Measurements from ENCODE around the gene ZNF488. TPM values are rescaled to one million over a fixed set of nuclear protein-coding genes. Genes with fewer than 3 reads are reported as not detected.

The ZNF488 gene
- total and polyA plus RNA-seq, 8 donors: 0.38 to 3.1 (median 2.0) TPM

DNA sequence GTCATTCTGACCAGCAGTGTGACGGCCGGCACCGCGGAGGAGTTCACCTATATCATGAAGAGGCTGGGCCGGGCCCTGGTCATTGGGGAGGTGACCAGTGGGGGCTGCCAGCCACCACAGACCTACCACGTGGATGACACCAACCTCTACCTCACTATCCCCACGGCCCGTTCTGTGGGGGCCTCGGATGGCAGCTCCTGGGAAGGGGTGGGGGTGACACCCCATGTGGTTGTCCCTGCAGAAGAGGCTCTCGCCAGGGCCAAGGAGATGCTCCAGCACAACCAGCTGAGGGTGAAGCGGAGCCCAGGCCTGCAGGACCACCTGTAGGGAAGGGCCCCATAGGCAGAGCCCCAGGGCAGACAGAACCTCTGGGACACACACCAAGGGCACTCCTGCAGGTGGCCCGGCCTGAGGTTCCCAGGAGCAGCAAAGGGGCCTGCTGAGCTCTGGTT, 26.9 kb downstream of the ZNF488 start:
- intact Hi-C loops (cut with DNase I): no loop called here
- ATAC-seq (no peak), DNase-seq (no peak)
- no peaks in the 10 kb centered on the region for H3K9me3 ChIP-seq
- no peak overlapping the region for H3K4me3 ChIP-seq
- TF ChIP-seq, protein P1, sequence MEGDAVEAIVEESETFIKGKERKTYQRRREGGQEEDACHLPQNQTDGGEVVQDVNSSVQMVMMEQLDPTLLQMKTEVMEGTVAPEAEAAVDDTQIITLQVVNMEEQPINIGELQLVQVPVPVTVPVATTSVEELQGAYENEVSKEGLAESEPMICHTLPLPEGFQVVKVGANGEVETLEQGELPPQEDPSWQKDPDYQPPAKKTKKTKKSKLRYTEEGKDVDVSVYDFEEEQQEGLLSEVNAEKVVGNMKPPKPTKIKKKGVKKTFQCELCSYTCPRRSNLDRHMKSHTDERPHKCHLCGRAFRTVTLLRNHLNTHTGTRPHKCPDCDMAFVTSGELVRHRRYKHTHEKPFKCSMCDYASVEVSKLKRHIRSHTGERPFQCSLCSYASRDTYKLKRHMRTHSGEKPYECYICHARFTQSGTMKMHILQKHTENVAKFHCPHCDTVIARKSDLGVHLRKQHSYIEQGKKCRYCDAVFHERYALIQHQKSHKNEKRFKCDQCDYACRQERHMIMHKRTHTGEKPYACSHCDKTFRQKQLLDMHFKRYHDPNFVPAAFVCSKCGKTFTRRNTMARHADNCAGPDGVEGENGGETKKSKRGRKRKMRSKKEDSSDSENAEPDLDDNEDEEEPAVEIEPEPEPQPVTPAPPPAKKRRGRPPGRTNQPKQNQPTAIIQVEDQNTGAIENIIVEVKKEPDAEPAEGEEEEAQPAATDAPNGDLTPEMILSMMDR (IDR thresholded peaks at IDR 0.05): no peak
- H3K4me1 ChIP-seq: no peaks in the 10 kb centered on the region
- H3K27ac ChIP-seq: no peak overlapping the region
- no peaks in the 10 kb centered on the region for H3K36me3 ChIP-seq
- H3K27me3 ChIP-seq: no peaks in the 10 kb centered on the region

DNA sequence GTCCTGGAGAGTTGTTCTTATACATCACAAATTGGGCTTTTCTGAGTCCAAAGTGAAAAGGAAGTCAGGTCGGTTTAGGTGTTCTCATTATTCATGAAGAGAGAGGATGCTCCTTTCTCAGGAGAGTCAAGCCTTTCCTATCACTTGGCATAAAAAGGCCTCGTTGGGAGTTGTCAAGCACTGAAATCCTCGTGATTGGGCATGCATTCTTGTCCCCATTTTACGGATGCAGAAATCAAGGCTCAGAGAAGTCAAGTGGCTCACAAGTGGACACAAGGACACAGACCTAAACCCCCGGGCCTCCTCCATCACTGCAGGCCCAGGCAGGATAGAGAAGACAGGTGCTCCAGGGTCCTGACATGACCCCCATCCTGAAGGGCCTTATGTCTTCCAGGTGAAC, 27.4 kb downstream of the ZNF488 start:
- H3K36me3 ChIP-seq: no peaks in the 10 kb centered on the region
- H3K9me3 ChIP-seq: no peaks in the 10 kb centered on the region
- H3K27me3 ChIP-seq: no peaks in the 10 kb centered on the region
- ATAC-seq (no peak), DNase-seq (no peak)
- intact Hi-C loops (cut with DNase I): no loop called here
- H3K4me1 ChIP-seq: no peaks in the 10 kb centered on the region
- TF ChIP-seq, protein P1 (IDR thresholded peaks at IDR 0.05): no peak
- H3K27ac ChIP-seq: no peak overlapping the region
- H3K4me3 ChIP-seq: no peak overlapping the region

DNA sequence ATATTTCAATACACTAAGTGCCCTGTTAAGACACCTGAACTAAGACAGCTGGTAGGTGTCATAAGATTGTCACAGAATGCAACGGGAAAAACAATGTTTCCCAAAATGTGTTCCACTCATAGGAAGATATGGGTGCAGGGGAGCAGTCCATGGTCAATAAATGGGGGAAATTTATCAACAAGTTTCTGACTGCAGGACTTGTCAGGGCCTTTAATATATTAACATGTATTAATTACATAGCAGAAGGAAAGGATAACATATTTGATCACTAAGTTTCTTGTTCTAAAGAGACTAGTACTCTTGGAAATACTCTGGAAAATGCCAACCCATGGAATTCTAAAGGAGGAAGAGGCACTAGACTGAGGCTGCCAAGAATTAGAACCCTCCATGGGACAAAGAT, 29.2 kb downstream of the ZNF488 start:
- no peak overlapping the region for H3K4me3 ChIP-seq
- H3K4me1 ChIP-seq: no peaks in the 10 kb centered on the region
- H3K27ac ChIP-seq: no peak overlapping the region
- ATAC-seq: no peak
- H3K9me3 ChIP-seq: no peaks in the 10 kb centered on the region
- DNase-seq: no peak
- no peaks in the 10 kb centered on the region for H3K27me3 ChIP-seq
- intact Hi-C loops (cut with DNase I): no loop called here
- no peaks in the 10 kb centered on the region for H3K36me3 ChIP-seq
- TF ChIP-seq, protein P1 (IDR thresholded peaks at IDR 0.05): no peak

GRCh38 chr10:47354165-47354564, 29.9 kb downstream of the ZNF488 start:
- Histone ChIP-seq H3K4me1 (no peaks in the 10 kb centered on the region), H3K4me3 (no peak overlapping the region), H3K9me3 (no peaks in the 10 kb centered on the region), H3K36me3 (no peaks in the 10 kb centered on the region), H3K27ac (no peak overlapping the region), H3K27me3 (no peaks in the 10 kb centered on the region)
- TF ChIP-seq, protein P1 (IDR thresholded peaks at IDR 0.05): no peak
- DNase-seq: no peak
- intact Hi-C loops (cut with DNase I): no loop called here
- ATAC-seq: no peak

DNA sequence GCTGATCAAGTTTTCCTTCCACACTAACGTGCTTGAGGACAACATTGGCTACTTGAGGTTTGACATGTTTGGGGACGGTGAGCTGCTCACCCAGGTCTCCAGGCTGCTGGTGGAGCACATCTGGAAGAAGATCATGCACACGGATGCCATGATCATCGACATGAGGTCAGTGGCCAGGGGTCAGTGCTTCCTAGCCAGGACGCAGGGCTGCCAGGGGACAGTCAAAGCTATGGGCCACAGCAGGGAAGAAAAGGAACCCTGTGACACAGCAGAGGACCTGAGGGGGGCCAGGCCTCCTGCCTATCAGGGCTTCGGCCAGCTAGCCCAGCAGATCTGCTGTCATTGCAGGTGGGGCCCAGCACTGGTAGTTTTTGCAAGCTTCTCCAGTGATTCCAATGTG, 30.7 kb downstream of the ZNF488 start:
- no peaks in the 10 kb centered on the region for H3K27me3 ChIP-seq
- TF ChIP-seq, protein P1 (IDR thresholded peaks at IDR 0.05): no peak
- no peak overlapping the region for H3K4me3 ChIP-seq
- no peaks in the 10 kb centered on the region for H3K36me3 ChIP-seq
- H3K9me3 ChIP-seq: no peaks in the 10 kb centered on the region
- DNase-seq (no peak), ATAC-seq (no peak)
- H3K4me1 ChIP-seq: no peaks in the 10 kb centered on the region
- H3K27ac ChIP-seq: no peak overlapping the region
- intact Hi-C loops (cut with DNase I): no loop called here

Data from left lung (tissue), 10 donors.